ENCODE results near the gene NDRG3.

GRCh38 chr20:36745927-36746659 lies at the start of gene NDRG3:
- TF ChIP-seq CTCF (IDR thresholded peaks at IDR 0.05; ENCODE audit: low read depth, low read length, missing input control), result peak; percentile 2
- no peak for TF ChIP-seq FOXA1 (IDR thresholded peaks at IDR 0.05)
- no peak for TF ChIP-seq RAD21 (IDR thresholded peaks at IDR 0.05)

Measured in liver (tissue), 3 donors.